GM12878 (cell line): ENCODE measurements around the gene PGM3. TPM values are rescaled to one million over a fixed set of nuclear protein-coding genes. Genes with fewer than 3 reads are reported as not detected.

ENCODE experiments used
- BCL11A ChIP-seq: IDR thresholded peaks from 2 replicates; pipeline ENCODE4 v1.6.1; 2011; ENCODE audit warnings: low read depth, low read length
- BMI1 ChIP-seq: fragments of 450-650 bp; IDR thresholded peaks from 2 replicates; pipeline ENCODE4 v1.6.1; 2016; ENCODE audit warnings: mild to moderate bottlenecking, moderate library complexity, borderline replicate concordance
- BRCA1 ChIP-seq: IDR thresholded peaks from 2 replicates; pipeline ENCODE4 v1.6.1; 2011; ENCODE audit warnings: low read depth, low read length, improper control_type of control experiment
- CBX3 ChIP-seq: fragments of 200-600 bp; sonication (generic); IDR thresholded peaks from 2 replicates; pipeline ENCODE4 v1.6.1; 2016; ENCODE audit warnings: low read depth, borderline replicate concordance
- EED ChIP-seq: sonication (generic); IDR thresholded peaks from 2 replicates; pipeline ENCODE4 v1.6.1; 2016; ENCODE audit warnings: antibody characterized with exemption, low read depth
- ESRRA ChIP-seq: IDR thresholded peaks from 2 replicates; pipeline ENCODE4 v1.6.1; 2012; ENCODE audit warnings: mild to moderate bottlenecking, low read length, improper control_type of control experiment
- FOXM1 ChIP-seq: IDR thresholded peaks from 2 replicates; pipeline ENCODE4 v1.6.1; 2012; ENCODE audit warnings: low read depth, mild to moderate bottlenecking, inconsistent platforms, low read length, moderate library complexity
- MEF2A ChIP-seq: IDR thresholded peaks from 2 replicates; pipeline ENCODE4 v1.6.1; 2011; ENCODE audit warnings: low read depth, mild to moderate bottlenecking, low read length, moderate library complexity; ENCODE audit not compliant: insufficient read depth
- MEF2B ChIP-seq: fragments of 450-650 bp; IDR thresholded peaks from 2 replicates; pipeline ENCODE4 v1.6.1; 2018; ENCODE audit warnings: mild to moderate bottlenecking, moderate library complexity; ENCODE audit not compliant: partially characterized antibody, poor library complexity, severe bottlenecking
- MYB ChIP-seq: fragments of 150-350 bp; IDR thresholded peaks from 2 replicates; pipeline ENCODE4 v1.6.1; 2014; ENCODE audit warnings: mild to moderate bottlenecking, low read depth, low read length, borderline replicate concordance
- NFXL1 ChIP-seq: fragments of 450-650 bp; IDR thresholded peaks from 2 replicates; pipeline ENCODE4 v1.6.1; 2017; ENCODE audit warnings: antibody characterized with exemption, mild to moderate bottlenecking, borderline replicate concordance
- POU2F2 ChIP-seq: IDR thresholded peaks from 3 replicates; pipeline ENCODE4 v1.6.1; 2011; ENCODE audit warnings: low read depth, mild to moderate bottlenecking, low read length, borderline replicate concordance
- RAD51 ChIP-seq: fragments of 450-650 bp; IDR thresholded peaks from 2 replicates; pipeline ENCODE4 v1.6.1; 2016; ENCODE audit warnings: moderate library complexity, mild to moderate bottlenecking, inconsistent platforms
- RCOR1 ChIP-seq: conservative IDR thresholded peaks from 2 replicates; pipeline ENCODE4 v1.6.1; 2012; ENCODE audit warnings: low read depth, low read length, improper control_type of control experiment
- SIN3A ChIP-seq: IDR thresholded peaks from 2 replicates; pipeline ENCODE4 v1.6.1; 2012; ENCODE audit warnings: low read depth, low read length, improper control_type of control experiment
- STAT3 ChIP-seq: IDR thresholded peaks from 2 replicates; pipeline ENCODE4 v1.6.1; 2011; ENCODE audit warnings: low read depth, low read length, improper control_type of control experiment
- ZNF622 ChIP-seq: fragments of 450-650 bp; IDR thresholded peaks from 2 replicates; pipeline ENCODE4 v1.6.1; 2017; ENCODE audit warnings: mild to moderate bottlenecking, inconsistent platforms
- polyA plus RNA-seq, 11 experiments: library from polyadenylated mRNA; depleted of rRNA in 4 of 11; unstranded in 6 of 11; stranded (reverse) in 5 of 11; fragments of >200 nt; fragmentation: Nextera tagmentation in 4 of 11; fragmentation: Illumina TruSeq in 1 of 11; extraction: Ambion mirVana in 4 of 11; extraction: Trizol in 1 of 11; gene quantifications; 1 replicate in 1 of 11; 2 replicates in 10 of 11; pipeline versions ENCODE4 v1.2.1 to v1.2.3, GENCODE V29; 2011 to 2016; ENCODE audit warnings: inconsistent platforms in 2 of 11, missing spikeins in 2 of 11, low read depth in 1 of 11
- total RNA-seq, 4 experiments: library from RNA; depleted of rRNA in 3 of 4; stranded (reverse); fragments of >200 nt in 3 of 4; fragmentation: Illumina TruSeq in 1 of 4; extraction: Trizol in 1 of 4; gene quantifications; 2 replicates each; pipeline versions ENCODE4 v1.2.1 to v1.2.3, GENCODE V29; 2013 to 2021
- TF ChIP-seq, protein P1 (sequence below), 3 experiments: IDR thresholded peaks in 2 of 3; conservative IDR thresholded peaks in 1 of 3; 2 replicates each; pipeline ENCODE4 v1.5.1; 2011; ENCODE audit warnings: low read depth in 3 of 3, low read length in 3 of 3, mild to moderate bottlenecking in 3 of 3, control low read depth in 2 of 3, moderate library complexity in 2 of 3, inconsistent platforms in 1 of 3, mixed read lengths in 1 of 3; ENCODE audit not compliant: control insufficient read depth in 2 of 3, insufficient read depth in 1 of 3; ENCODE audit errors: extremely low read depth in 1 of 3
- TF ChIP-seq, protein P2 (sequence below): IDR thresholded peaks from 2 replicates; pipeline ENCODE4 v1.6.1; 2012; ENCODE audit warnings: improper control_type of control experiment, low read depth, low read length; ENCODE audit not compliant: insufficient replicate concordance
- TF ChIP-seq, protein P3 (sequence below): IDR thresholded peaks from 2 replicates; pipeline ENCODE4 v1.6.1; 2012; ENCODE audit warnings: low read length, inconsistent platforms

The PGM3 gene
- total and polyA plus RNA-seq, 10 of the 15 experiments (the other 5 are each of a cell fraction or from before 2014, with no cell fraction given) = 13.0 to 36.0 (median 24.6) TPM

- TF ChIP-seq, protein P1, sequence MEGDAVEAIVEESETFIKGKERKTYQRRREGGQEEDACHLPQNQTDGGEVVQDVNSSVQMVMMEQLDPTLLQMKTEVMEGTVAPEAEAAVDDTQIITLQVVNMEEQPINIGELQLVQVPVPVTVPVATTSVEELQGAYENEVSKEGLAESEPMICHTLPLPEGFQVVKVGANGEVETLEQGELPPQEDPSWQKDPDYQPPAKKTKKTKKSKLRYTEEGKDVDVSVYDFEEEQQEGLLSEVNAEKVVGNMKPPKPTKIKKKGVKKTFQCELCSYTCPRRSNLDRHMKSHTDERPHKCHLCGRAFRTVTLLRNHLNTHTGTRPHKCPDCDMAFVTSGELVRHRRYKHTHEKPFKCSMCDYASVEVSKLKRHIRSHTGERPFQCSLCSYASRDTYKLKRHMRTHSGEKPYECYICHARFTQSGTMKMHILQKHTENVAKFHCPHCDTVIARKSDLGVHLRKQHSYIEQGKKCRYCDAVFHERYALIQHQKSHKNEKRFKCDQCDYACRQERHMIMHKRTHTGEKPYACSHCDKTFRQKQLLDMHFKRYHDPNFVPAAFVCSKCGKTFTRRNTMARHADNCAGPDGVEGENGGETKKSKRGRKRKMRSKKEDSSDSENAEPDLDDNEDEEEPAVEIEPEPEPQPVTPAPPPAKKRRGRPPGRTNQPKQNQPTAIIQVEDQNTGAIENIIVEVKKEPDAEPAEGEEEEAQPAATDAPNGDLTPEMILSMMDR (IDR thresholded peaks at IDR 0.05 in 2 of 3, conservative IDR thresholded peaks at IDR 0.05 in 1 of 3; ENCODE audit: control insufficient read depth in 2 of 3, extremely low read depth in 1 of 3, insufficient read depth in 1 of 3, low read depth in 3 of 3, low read length in 3 of 3) = peak; percentile 81 to 91 (median 90)
- 0 out of 2 replicates have a peak, but pooled peaks have one; percentile 31 for TF ChIP-seq MEF2A
- peak; percentile 88 for TF ChIP-seq MEF2B
- TF ChIP-seq STAT3 = no peak
- no peak for TF ChIP-seq MYB
- no peak for TF ChIP-seq FOXM1
- TF ChIP-seq ZNF622 = no peak
- TF ChIP-seq CBX3 = no peak
- no peak for TF ChIP-seq BRCA1
- TF ChIP-seq SIN3A = no peak
- no peak for TF ChIP-seq RAD51
- TF ChIP-seq BMI1 = no peak
- no peak for TF ChIP-seq EED
- TF ChIP-seq, protein P2, sequence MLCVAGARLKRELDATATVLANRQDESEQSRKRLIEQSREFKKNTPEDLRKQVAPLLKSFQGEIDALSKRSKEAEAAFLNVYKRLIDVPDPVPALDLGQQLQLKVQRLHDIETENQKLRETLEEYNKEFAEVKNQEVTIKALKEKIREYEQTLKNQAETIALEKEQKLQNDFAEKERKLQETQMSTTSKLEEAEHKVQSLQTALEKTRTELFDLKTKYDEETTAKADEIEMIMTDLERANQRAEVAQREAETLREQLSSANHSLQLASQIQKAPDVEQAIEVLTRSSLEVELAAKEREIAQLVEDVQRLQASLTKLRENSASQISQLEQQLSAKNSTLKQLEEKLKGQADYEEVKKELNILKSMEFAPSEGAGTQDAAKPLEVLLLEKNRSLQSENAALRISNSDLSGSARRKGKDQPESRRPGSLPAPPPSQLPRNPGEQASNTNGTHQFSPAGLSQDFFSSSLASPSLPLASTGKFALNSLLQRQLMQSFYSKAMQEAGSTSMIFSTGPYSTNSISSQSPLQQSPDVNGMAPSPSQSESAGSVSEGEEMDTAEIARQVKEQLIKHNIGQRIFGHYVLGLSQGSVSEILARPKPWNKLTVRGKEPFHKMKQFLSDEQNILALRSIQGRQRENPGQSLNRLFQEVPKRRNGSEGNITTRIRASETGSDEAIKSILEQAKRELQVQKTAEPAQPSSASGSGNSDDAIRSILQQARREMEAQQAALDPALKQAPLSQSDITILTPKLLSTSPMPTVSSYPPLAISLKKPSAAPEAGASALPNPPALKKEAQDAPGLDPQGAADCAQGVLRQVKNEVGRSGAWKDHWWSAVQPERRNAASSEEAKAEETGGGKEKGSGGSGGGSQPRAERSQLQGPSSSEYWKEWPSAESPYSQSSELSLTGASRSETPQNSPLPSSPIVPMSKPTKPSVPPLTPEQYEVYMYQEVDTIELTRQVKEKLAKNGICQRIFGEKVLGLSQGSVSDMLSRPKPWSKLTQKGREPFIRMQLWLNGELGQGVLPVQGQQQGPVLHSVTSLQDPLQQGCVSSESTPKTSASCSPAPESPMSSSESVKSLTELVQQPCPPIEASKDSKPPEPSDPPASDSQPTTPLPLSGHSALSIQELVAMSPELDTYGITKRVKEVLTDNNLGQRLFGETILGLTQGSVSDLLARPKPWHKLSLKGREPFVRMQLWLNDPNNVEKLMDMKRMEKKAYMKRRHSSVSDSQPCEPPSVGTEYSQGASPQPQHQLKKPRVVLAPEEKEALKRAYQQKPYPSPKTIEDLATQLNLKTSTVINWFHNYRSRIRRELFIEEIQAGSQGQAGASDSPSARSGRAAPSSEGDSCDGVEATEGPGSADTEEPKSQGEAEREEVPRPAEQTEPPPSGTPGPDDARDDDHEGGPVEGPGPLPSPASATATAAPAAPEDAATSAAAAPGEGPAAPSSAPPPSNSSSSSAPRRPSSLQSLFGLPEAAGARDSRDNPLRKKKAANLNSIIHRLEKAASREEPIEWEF = no peak
- TF ChIP-seq BCL11A = no peak
- TF ChIP-seq RCOR1 = no peak
- TF ChIP-seq ESRRA = no peak
- TF ChIP-seq POU2F2 = no peak
- TF ChIP-seq, protein P3, sequence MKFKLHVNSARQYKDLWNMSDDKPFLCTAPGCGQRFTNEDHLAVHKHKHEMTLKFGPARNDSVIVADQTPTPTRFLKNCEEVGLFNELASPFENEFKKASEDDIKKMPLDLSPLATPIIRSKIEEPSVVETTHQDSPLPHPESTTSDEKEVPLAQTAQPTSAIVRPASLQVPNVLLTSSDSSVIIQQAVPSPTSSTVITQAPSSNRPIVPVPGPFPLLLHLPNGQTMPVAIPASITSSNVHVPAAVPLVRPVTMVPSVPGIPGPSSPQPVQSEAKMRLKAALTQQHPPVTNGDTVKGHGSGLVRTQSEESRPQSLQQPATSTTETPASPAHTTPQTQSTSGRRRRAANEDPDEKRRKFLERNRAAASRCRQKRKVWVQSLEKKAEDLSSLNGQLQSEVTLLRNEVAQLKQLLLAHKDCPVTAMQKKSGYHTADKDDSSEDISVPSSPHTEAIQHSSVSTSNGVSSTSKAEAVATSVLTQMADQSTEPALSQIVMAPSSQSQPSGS = no peak
- TF ChIP-seq NFXL1 = no peak
These were observed 22.3 kb upstream of the PGM3 start (continued) for GRCh38 chr6:83215131-83216047.
